IMR-90 (cell line): ENCODE measurements around the gene RPUSD4. TPM values are rescaled to one million over a fixed set of nuclear protein-coding genes. Genes with fewer than 3 reads are reported as not detected.

Source experiments
- ATAC-seq: fragments of 200-7000 bp; cut with Tn5 transposase; 2 replicates; pipeline ENCODE4 v1.9.1; 2020; ENCODE audit warnings: low read depth, mild to moderate bottlenecking, moderate library complexity
- BruUV-seq: library from RNA; stranded (reverse); fragments of 400-500 nt; replicated peaks from 2 replicates; lab custom pipeline; 2021; lab: Mats Ljungman, UMichigan
- CTCF ChIA-PET: fragments of 300-600 bp; formaldehyde crosslinking; extraction: SDS; loops from one replicate; lab custom pipeline; 2021; ENCODE audit warnings: antibody characterized with exemption; lab: Yijun Ruan, JAX
- POLR2A ChIA-PET: fragments of 300-600 bp; sonication (Branson Sonifier 250); formaldehyde crosslinking; loops from one replicate; lab custom pipeline; 2022; ENCODE audit warnings: antibody characterized with exemption; ENCODE audit not compliant: unreplicated experiment; lab: Charles Lee
- DNase-seq: peaks from one replicate; pipeline ENCODE4 v3.0.0; 2013
- H2AFZ ChIP-seq: replicated peaks from 2 replicates; pipeline ENCODE3; 2013; ENCODE audit warnings: low read length, mild to moderate bottlenecking; ENCODE audit not compliant: poor library complexity
- H2AK5ac ChIP-seq: 2 replicates; pipeline ENCODE4 v1.6.1; 2013; ENCODE audit warnings: low read depth, low read length, inconsistent platforms
- H2AK9ac ChIP-seq: replicated peaks from 2 replicates; pipeline ENCODE3; 2013; ENCODE audit warnings: mild to moderate bottlenecking, low read depth, low read length, moderate library complexity; ENCODE audit not compliant: poor library complexity
- H2BK120ac ChIP-seq: 2 replicates; pipeline ENCODE4 v1.6.1; 2013; ENCODE audit warnings: low read depth, low read length, inconsistent platforms
- H2BK15ac ChIP-seq: 3 replicates; pipeline ENCODE4 v1.6.1; 2013; ENCODE audit warnings: low read depth, low read length, inconsistent platforms
- H2BK20ac ChIP-seq: 2 replicates; pipeline ENCODE4 v1.6.1; 2013; ENCODE audit warnings: low read depth, mild to moderate bottlenecking, inconsistent platforms, low read length, moderate library complexity
- H2BK5ac ChIP-seq: 2 replicates; pipeline ENCODE4 v1.6.1; 2013; ENCODE audit warnings: mild to moderate bottlenecking, low read depth, low read length, inconsistent platforms; ENCODE audit not compliant: poor library complexity, severe bottlenecking
- H3K14ac ChIP-seq: replicated peaks from 2 replicates; pipeline ENCODE4 v1.6.1; 2013; ENCODE audit warnings: low read depth, low read length, inconsistent platforms
- H3K18ac ChIP-seq: 2 replicates; pipeline ENCODE4 v1.6.1; 2013; ENCODE audit warnings: low read depth, low read length, control low read depth
- H3K23ac ChIP-seq: 2 replicates; pipeline ENCODE4 v1.6.1; 2013; ENCODE audit warnings: low read depth, low read length, inconsistent platforms
- H3K27ac ChIP-seq: 2 replicates; pipeline ENCODE4 v1.5.1; 2013; ENCODE audit warnings: mild to moderate bottlenecking, control low read depth, low read length; ENCODE audit not compliant: insufficient read depth
- H3K27me3 ChIP-seq: 2 replicates; pipeline ENCODE4 v1.6.1; 2013; ENCODE audit warnings: low read length; ENCODE audit not compliant: control insufficient read depth, insufficient read depth
- H3K36me3 ChIP-seq: 2 replicates; pipeline ENCODE4 v1.6.1; 2013; ENCODE audit warnings: low read length, mixed read lengths; ENCODE audit not compliant: control insufficient read depth, insufficient read depth
- H3K4ac ChIP-seq: 2 replicates; pipeline ENCODE4 v1.6.1; 2013; ENCODE audit warnings: low read depth, low read length, inconsistent platforms
- H3K4me1 ChIP-seq: 2 replicates; pipeline ENCODE4 v1.6.1; 2013; ENCODE audit warnings: low read length, mixed read lengths; ENCODE audit not compliant: control insufficient read depth, insufficient read depth
- H3K4me2 ChIP-seq: 2 replicates; pipeline ENCODE4 v1.6.1; 2013; ENCODE audit warnings: low read depth, mild to moderate bottlenecking, control low read depth, low read length, moderate library complexity
- H3K4me3 ChIP-seq: 2 replicates; pipeline ENCODE4 v1.5.1; 2013; ENCODE audit warnings: low read depth, mild to moderate bottlenecking, control low read depth, low read length, moderate library complexity; ENCODE audit not compliant: insufficient read depth
- H3K56ac ChIP-seq: 2 replicates; pipeline ENCODE4 v1.6.1; 2013; ENCODE audit warnings: low read length, inconsistent platforms; ENCODE audit not compliant: insufficient read depth; ENCODE audit errors: extremely low read depth
- H3K79me1 ChIP-seq, 2 experiments: 2 replicates each; pipeline ENCODE4 v1.6.1; 2013; ENCODE audit warnings: low read length in 2 of 2, inconsistent platforms in 1 of 2, low read depth in 1 of 2
- H3K9ac ChIP-seq: 2 replicates; pipeline ENCODE4 v1.6.1; 2013; ENCODE audit warnings: low read depth, low read length, control low read depth
- H3K9me1 ChIP-seq: 2 replicates; pipeline ENCODE4 v1.6.1; 2013; ENCODE audit warnings: low read length, inconsistent platforms; ENCODE audit not compliant: insufficient read depth
- H3K9me3 ChIP-seq: 2 replicates; pipeline ENCODE4 v1.6.1; 2013; ENCODE audit warnings: low read length; ENCODE audit not compliant: control insufficient read depth, insufficient read depth
- H4K20me1 ChIP-seq: 2 replicates; pipeline ENCODE4 v1.6.1; 2013; ENCODE audit warnings: low read length, inconsistent platforms; ENCODE audit not compliant: insufficient read depth
- H4K5ac ChIP-seq: 2 replicates; pipeline ENCODE4 v1.6.1; 2013; ENCODE audit warnings: mild to moderate bottlenecking, low read depth, low read length, control low read depth
- H4K8ac ChIP-seq, 2 experiments: 2 replicates each; pipeline ENCODE4 v1.6.1; 2013; ENCODE audit warnings: low read depth in 2 of 2, low read length in 2 of 2, control low read depth in 1 of 2, inconsistent platforms in 1 of 2
- H4K91ac ChIP-seq: 2 replicates; pipeline ENCODE4 v1.6.1; 2013; ENCODE audit warnings: low read depth, low read length, inconsistent platforms; ENCODE audit not compliant: insufficient read depth
- BHLHE40 ChIP-seq: fragments of 150-350 bp; IDR thresholded peaks from 2 replicates; pipeline ENCODE4 v1.6.1; 2016; ENCODE audit warnings: mild to moderate bottlenecking, low read depth, low read length
- CEBPB ChIP-seq: IDR thresholded peaks from 2 replicates; pipeline ENCODE4 v1.6.1; 2012; ENCODE audit warnings: low read depth, low read length, improper control_type of control experiment
- CHD1 ChIP-seq: IDR thresholded peaks from 2 replicates; pipeline ENCODE4 v1.6.1; 2012; ENCODE audit warnings: low read depth, low read length, improper control_type of control experiment
- FOS ChIP-seq: fragments of 150-350 bp; IDR thresholded peaks from 2 replicates; pipeline ENCODE4 v1.6.1; 2016; ENCODE audit warnings: low read depth, low read length
- MXI1 ChIP-seq: IDR thresholded peaks from 2 replicates; pipeline ENCODE4 v1.6.1; 2012; ENCODE audit warnings: low read depth, mild to moderate bottlenecking, low read length, moderate library complexity, borderline replicate concordance
- POLR2A ChIP-seq: IDR thresholded peaks from 2 replicates; pipeline ENCODE4 v1.6.1; 2012; ENCODE audit warnings: mild to moderate bottlenecking, low read depth, low read length
- RCOR1 ChIP-seq: IDR thresholded peaks from 2 replicates; pipeline ENCODE4 v1.6.1; 2012; ENCODE audit warnings: mild to moderate bottlenecking, low read length, improper control_type of control experiment; ENCODE audit not compliant: insufficient replicate concordance
- RFX5 ChIP-seq: IDR thresholded peaks from 2 replicates; pipeline ENCODE4 v1.8.0; 2012; ENCODE audit warnings: low read depth, mild to moderate bottlenecking, low read length, moderate library complexity
- SMC3 ChIP-seq: fragments of 150-350 bp; IDR thresholded peaks from 2 replicates; pipeline ENCODE4 v1.6.1; 2016; ENCODE audit warnings: low read depth, mild to moderate bottlenecking, antibody characterized with exemption, low read length, moderate library complexity
- WGBS, 2 experiments: methylation state at CpG; one replicate each; pipeline versions ENCODE4 v1.1.5 to v1.1.7; 2013; ENCODE audit warnings: missing lambda C conversion rate in 2 of 2; ENCODE audit not compliant: insufficient read length in 1 of 2; ENCODE audit errors: extremely low coverage in 2 of 2; 5-methylcytosine and 5-hydroxymethylcytosine counted together
- dilution Hi-C: fragments of 300-500 bp; cut with HindIII; formaldehyde crosslinking; loops from one replicate; pipeline ENCODE4 v1.14.3; 2018; ENCODE audit warnings: low sequenced_read_pairs; ENCODE audit not compliant: unreplicated experiment
- in situ Hi-C: fragments of 300-500 bp; cut with MboI; formaldehyde crosslinking; loops from 3 replicates; pipeline ENCODE4 v1.14.3; 2019; ENCODE audit warnings: low sequenced_read_pairs, inconsistent platforms, mixed read lengths
- intact Hi-C: fragments of 100-400 bp; cut with micrococcal nuclease; formaldehyde crosslinking; loops from 2 replicates; pipeline ENCODE4 v1.10.0; 2022
- polyA plus RNA-seq, 3 experiments: library from polyadenylated mRNA; depleted of rRNA; stranded (reverse); fragments of >200 nt; gene quantifications; 2 replicates each; pipeline ENCODE4 v1.2.3, GENCODE V29; 2012; ENCODE audit warnings: low replicate concordance in 1 of 3
- total RNA-seq: library from RNA; depleted of rRNA; stranded (reverse); fragments of >200 nt; gene quantifications from 2 replicates; pipeline ENCODE4 v1.2.3, GENCODE V29; 2012
- TF ChIP-seq, protein P1 (sequence below): fragments of 150-350 bp; IDR thresholded peaks from 2 replicates; pipeline ENCODE4 v1.6.1; 2017; ENCODE audit warnings: mild to moderate bottlenecking, antibody characterized with exemption, low read length, low read depth

Gene RPUSD4
- total and polyA plus RNA-seq, 2 of the 4 experiments (the other 2 are of a cell fraction) = 22.1 to 30.6 TPM

DNA sequence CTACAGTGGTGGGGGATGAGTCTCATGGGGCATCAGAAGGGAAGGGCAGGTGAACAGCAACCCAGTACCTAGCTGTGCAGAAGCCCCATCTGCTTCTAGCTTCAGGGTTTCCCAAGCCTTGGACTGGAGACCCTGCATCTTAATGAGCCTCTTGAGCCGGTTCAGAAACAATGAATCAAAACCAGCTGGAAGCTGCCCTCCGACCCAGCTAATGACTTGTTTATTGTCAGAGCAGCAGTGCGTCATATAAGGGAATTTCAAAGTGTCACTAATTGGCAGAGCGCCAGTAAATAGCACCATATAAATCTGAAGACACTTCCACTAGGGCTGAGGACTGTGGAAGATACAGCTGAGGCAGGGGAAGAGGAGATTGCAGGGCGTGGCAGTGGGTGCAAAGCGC, 57.5 kb downstream of the RPUSD4 start:
- Histone ChIP-seq H2AFZ (no peak overlapping the region), H3K36me3 (no peaks in the 10 kb centered on the region), H2AK9ac (no peak overlapping the region), H2BK5ac (no peak overlapping the region), H3K4me1 (peaks cover 16% of the 10 kb centered on the region), H4K8ac (no peak overlapping the region), H4K20me1 (no peaks in the 10 kb centered on the region; the same call in 1 of the 2 replicates), H3K18ac (no peak overlapping the region), H3K23ac (no peak overlapping the region), H3K9ac (no peak overlapping the region), H2BK120ac (no peak overlapping the region), H4K91ac (no peak overlapping the region; the same call in 1 of the 2 replicates), H4K5ac (no peak overlapping the region), H3K14ac (no peak overlapping the region), H3K4me2 (no peak overlapping the region; the same call in 1 of the 2 replicates), H2BK15ac (no peak overlapping the region), H3K79me1 (no peaks in the 10 kb centered on the region), H2BK20ac (peak overlapping the region; percentile 20; the same call in 1 of the 2 replicates), H3K27ac (no peak overlapping the region), H3K4me3 (no peak overlapping the region), H3K9me3 (peaks cover 9% of the 10 kb centered on the region), H3K4ac (no peak overlapping the region), H3K9me1 (no peaks in the 10 kb centered on the region; the same call in 1 of the 2 replicates), H3K27me3 (peaks cover 56% of the 10 kb centered on the region), H3K56ac (no peak overlapping the region), H2AK5ac (no peak overlapping the region)
- peak; percentile 25; the same call in 1 of the 2 replicates for TF ChIP-seq BHLHE40
- TF ChIP-seq RCOR1 = peak; percentile 63
- TF ChIP-seq SMC3 = no peak
- TF ChIP-seq CEBPB = no peak
- TF ChIP-seq RFX5 = no peak
- TF ChIP-seq, protein P1, sequence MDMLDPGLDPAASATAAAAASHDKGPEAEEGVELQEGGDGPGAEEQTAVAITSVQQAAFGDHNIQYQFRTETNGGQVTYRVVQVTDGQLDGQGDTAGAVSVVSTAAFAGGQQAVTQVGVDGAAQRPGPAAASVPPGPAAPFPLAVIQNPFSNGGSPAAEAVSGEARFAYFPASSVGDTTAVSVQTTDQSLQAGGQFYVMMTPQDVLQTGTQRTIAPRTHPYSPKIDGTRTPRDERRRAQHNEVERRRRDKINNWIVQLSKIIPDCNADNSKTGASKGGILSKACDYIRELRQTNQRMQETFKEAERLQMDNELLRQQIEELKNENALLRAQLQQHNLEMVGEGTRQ = no peak
- TF ChIP-seq CHD1 = no peak
- TF ChIP-seq MXI1 = no peak
- TF ChIP-seq POLR2A = no peak
- peak; percentile 62 for TF ChIP-seq FOS
- DNase-seq (peak; percentile 92), ATAC-seq (peak; percentile 69)
- dilution Hi-C loops = no loop called here
- WGBS, 2 experiments = no CpG with 5 or more reads among the region's 6 CpGs
- in situ Hi-C loops = no loop called here
- intact Hi-C loops = no loop called here
- ChIA-PET CTCF (no interaction called here), POLR2A (no interaction called here)
- BruUV-seq = no TSS peak
